Posterior cingulate gyrus (tissue), 11 donors: ENCODE data around the gene AZIN2.
"Not testable (repeated sequence)": the region's sequence is repeated elsewhere in the genome, so short reads cannot be mapped to it uniquely, and the experiment has no call there.

ENCODE experiments used
- DNase-seq, 10 donors: peaks; one replicate each; pipeline versions ENCODE4 v3.0.0 to v3.0.0-alpha.2; 2020 to 2021; ENCODE audit warnings: mixed read lengths in 3 of 10
- intact Hi-C: fragments of 100-400 bp; cut with DNase I; formaldehyde crosslinking; loops from one replicate; pipeline ENCODE4 v1.15.1; 2023

The AZIN2 gene

GRCh38 chr1:33121728-33122127 is 40.8 kb downstream of the AZIN2 start:
- no peak for DNase-seq

GRCh38 chr1:33122483-33123178 is 41.7 kb downstream of the AZIN2 start:
- DNase-seq, result no peak
- intact Hi-C loops, result no loop called here

More at GRCh38 chr1:33121728-33122127, 40.8 kb downstream of the AZIN2 start:
- intact Hi-C loops, result no loop called here

GRCh38 chr1:33123266-33123665 is 42.3 kb downstream of the AZIN2 start:
- DNase-seq, result no peak
- intact Hi-C loops, result no loop called here

GRCh38 chr1:33124647-33125046 is 43.7 kb downstream of the AZIN2 start:
- DNase-seq, intact Hi-C loops: not testable (repeated sequence)

GRCh38 chr1:33126411-33127000 is 45.6 kb downstream of the AZIN2 start:
- intact Hi-C loops, result loop anchor here (2.0 kb wide), 1 partner anchor 34 kb away; no protein-coding TSS in a partner anchor
- no peak for DNase-seq

GRCh38 chr1:33127001-33127823 is 46.3 kb downstream of the AZIN2 start:
- DNase-seq, result peak; percentile 94 to 99 (median 96)
- intact Hi-C loops, result loop anchor here (1.0 to 2.0 kb wide), 2 partner anchors 34 to 55 kb away; partner anchors contain the start of gene TRIM62

GRCh38 chr1:33128781-33129180 is 47.8 kb downstream of the AZIN2 start:
- intact Hi-C loops, result loop anchor here (2.0 kb wide), 1 partner anchor 342 kb away; no protein-coding TSS in a partner anchor
- DNase-seq, result no peak

- no peak for DNase-seq
- intact Hi-C loops, result no loop called here
These were observed 49.3 kb downstream of the AZIN2 start for GRCh38 chr1:33130297-33130696.

GRCh38 chr1:33131191-33131590 is 50.2 kb downstream of the AZIN2 start:
- no peak for DNase-seq
- intact Hi-C loops, result no loop called here

GRCh38 chr1:33132549-33132948 is 51.6 kb downstream of the AZIN2 start:
- intact Hi-C loops, result no loop called here
- DNase-seq, result no peak

GRCh38 chr1:33133478-33134105 is 52.6 kb downstream of the AZIN2 start:
- DNase-seq, result no peak
- intact Hi-C loops, result no loop called here

GRCh38 chr1:33136041-33136440 is 55.1 kb downstream of the AZIN2 start:
- intact Hi-C loops, result not testable (repeated sequence)

GRCh38 chr1:33137800-33138199 is 56.8 kb downstream of the AZIN2 start:
- peak in 6 of 10 donors; percentile 43 to 78 (median 52) for DNase-seq
- intact Hi-C loops, result no loop called here

More at GRCh38 chr1:33136041-33136440, 55.1 kb downstream of the AZIN2 start:
- not testable (repeated sequence) for DNase-seq

- DNase-seq, result peak in 1 of 10 donors; percentile 6
- intact Hi-C loops, result no loop called here
These were observed 59.5 kb downstream of the AZIN2 start for GRCh38 chr1:33140153-33141149.

- DNase-seq, result peak in 1 of 10 donors; percentile 10
- intact Hi-C loops, result no loop called here
These were observed 60.3 kb downstream of the AZIN2 start for GRCh38 chr1:33141216-33141615.

GRCh38 chr1:33141781-33142180 is 60.8 kb downstream of the AZIN2 start:
- DNase-seq, result no peak
- intact Hi-C loops, result no loop called here

- intact Hi-C loops, result no loop called here
- DNase-seq, result no peak
These were observed 61.6 kb downstream of the AZIN2 start for GRCh38 chr1:33142483-33143064.

- DNase-seq, result peak in 1 of 10 donors; percentile 11
- intact Hi-C loops, result no loop called here
These were observed 62.2 kb downstream of the AZIN2 start for GRCh38 chr1:33143176-33143575.

- intact Hi-C loops, result no loop called here
- no peak for DNase-seq
These were observed 62.7 kb downstream of the AZIN2 start for GRCh38 chr1:33143698-33144097.
